GM19239 (cell line): ENCODE data around the gene SUPT4H1.

Experiments used
- DNase-seq: peaks from one replicate; pipeline ENCODE4 v3.0.0; 2011; ENCODE audit warnings: low spot score; ENCODE audit not compliant: insufficient read length
- FAIRE-seq: peaks from 2 replicates; lab custom pipeline; 2011; peaks lifted over from hg19 to GRCh38; lab: Jason Lieb, UNC

The SUPT4H1 gene

GRCh38 chr17:58381124-58382035, 29.4 kb upstream of the SUPT4H1 start:
- DNase-seq (no peak), FAIRE-seq (no peak)

GRCh38 chr17:58380207-58381123, 28.5 kb upstream of the SUPT4H1 start:
- DNase-seq = no peak
- FAIRE-seq = no peak

GRCh38 chr17:58379511-58379824, 27.5 kb upstream of the SUPT4H1 start:
- FAIRE-seq = no peak
- DNase-seq = no peak

GRCh38 chr17:58378733-58379510, 26.9 kb upstream of the SUPT4H1 start:
- FAIRE-seq = no peak
- no peak for DNase-seq

GRCh38 chr17:58377661-58378060, 25.7 kb upstream of the SUPT4H1 start:
- DNase-seq (no peak), FAIRE-seq (no peak)

- FAIRE-seq (no peak), DNase-seq (no peak)
These were observed 25.1 kb upstream of the SUPT4H1 start for GRCh38 chr17:58377093-58377601.

GRCh38 chr17:58376472-58377000, 24.5 kb upstream of the SUPT4H1 start:
- DNase-seq = no peak
- FAIRE-seq = no peak

GRCh38 chr17:58375811-58376210, 23.8 kb upstream of the SUPT4H1 start:
- FAIRE-seq = no peak
- no peak for DNase-seq

GRCh38 chr17:58375256-58375655, 23.3 kb upstream of the SUPT4H1 start:
- DNase-seq = no peak
- FAIRE-seq = no peak

- no peak for FAIRE-seq
- DNase-seq = no peak
These were observed 21.9 kb upstream of the SUPT4H1 start for GRCh38 chr17:58373923-58374322.

GRCh38 chr17:58373003-58373402, 21.0 kb upstream of the SUPT4H1 start:
- DNase-seq (no peak), FAIRE-seq (no peak)

- DNase-seq (no peak), FAIRE-seq (no peak)
These were observed 19.4 kb upstream of the SUPT4H1 start for GRCh38 chr17:58371300-58371950.

GRCh38 chr17:58370716-58371115, 18.7 kb upstream of the SUPT4H1 start:
- DNase-seq (no peak), FAIRE-seq (no peak)

GRCh38 chr17:58370309-58370708, 18.3 kb upstream of the SUPT4H1 start:
- no peak for FAIRE-seq
- no peak for DNase-seq

- DNase-seq = no peak
- FAIRE-seq = no peak
These were observed 17.4 kb upstream of the SUPT4H1 start for GRCh38 chr17:58369214-58370031.

- DNase-seq (no peak), FAIRE-seq (no peak)
These were observed 16.8 kb upstream of the SUPT4H1 start for GRCh38 chr17:58368860-58369213.

GRCh38 chr17:58367461-58367860, 15.5 kb upstream of the SUPT4H1 start:
- DNase-seq = no peak
- FAIRE-seq = no peak

- FAIRE-seq (no peak), DNase-seq (no peak)
These were observed 14.1 kb upstream of the SUPT4H1 start for GRCh38 chr17:58365980-58366595.
